ENCODE results near the gene JOSD2.

JOSD2 gene

GRCh38 chr19:50516964-50517703 lies 6.1 kb upstream of the JOSD2 start:
- peak; percentile 59 for DNase-seq (ENCODE audit: low spot score)
- no peak for TF ChIP-seq CTCF (IDR thresholded peaks at IDR 0.05; ENCODE audit: extremely low read depth, missing control alignments)

GRCh38 chr19:50516456-50516855 lies 5.5 kb upstream of the JOSD2 start:
- DNase-seq (ENCODE audit: low spot score): no peak
- TF ChIP-seq CTCF (IDR thresholded peaks at IDR 0.05; ENCODE audit: extremely low read depth, missing control alignments): no peak

- TF ChIP-seq CTCF (IDR thresholded peaks at IDR 0.05; ENCODE audit: extremely low read depth, missing control alignments): no peak
- DNase-seq (ENCODE audit: low spot score): no peak
These were observed 4.2 kb upstream of the JOSD2 start for GRCh38 chr19:50515168-50515561.

GRCh38 chr19:50514346-50515167 lies 3.6 kb upstream of the JOSD2 start:
- no peak for TF ChIP-seq CTCF (IDR thresholded peaks at IDR 0.05; ENCODE audit: extremely low read depth, missing control alignments)
- no peak for DNase-seq (ENCODE audit: low spot score)

- TF ChIP-seq CTCF (IDR thresholded peaks at IDR 0.05; ENCODE audit: extremely low read depth, missing control alignments): no peak
- DNase-seq (ENCODE audit: low spot score): peak; percentile 31
These were observed 2.9 kb upstream of the JOSD2 start, which contains the start of gene ASPDH for GRCh38 chr19:50513746-50514345. ASPDH (minus strand) TSS chr19:50513913; CDS start chr19:50513823, 90 bp downstream.

- peak; percentile 38 for DNase-seq (ENCODE audit: low spot score)
- no peak for TF ChIP-seq CTCF (IDR thresholded peaks at IDR 0.05; ENCODE audit: extremely low read depth, missing control alignments)
These were observed 2.2 kb upstream of the JOSD2 start for GRCh38 chr19:50512999-50513745.

All from GM20000 (cell line).